HepG2 (cell line): ENCODE data around the gene HOXA4. TPM values are rescaled to one million over a fixed set of nuclear protein-coding genes. Genes with fewer than 3 reads are reported as not detected.

ENCODE experiments used
- ATAC-seq: fragments of 200-7000 bp; cut with Tn5 transposase; 3 replicates; pipeline ENCODE4 v1.9.1; 2020; ENCODE audit warnings: mild to moderate bottlenecking, moderate library complexity
- BruUV-seq: library from RNA; stranded (reverse); fragments of 400-500 nt; replicated peaks from 2 replicates; lab custom pipeline; 2021; lab: Mats Ljungman, UMichigan
- CTCF ChIA-PET: fragments of 300-600 bp; formaldehyde crosslinking; extraction: SDS; loops from one replicate; lab custom pipeline; 2021; ENCODE audit warnings: low total read pairs, inconsistent platforms, low intra/inter-chr PET ratio; lab: Yijun Ruan, JAX
- POLR2A ChIA-PET: fragments of 350-600 bp; sonication (Branson Sonifier 250); formaldehyde crosslinking; loops from one replicate; lab custom pipeline; 2020; ENCODE audit warnings: antibody characterized with exemption, inconsistent platforms; lab: Yijun Ruan, JAX
- DNase-seq: peaks from one replicate; pipeline ENCODE4 v3.0.0-alpha.2; 2015; ENCODE audit warnings: low spot score
- FAIRE-seq: peaks from 3 replicates; lab custom pipeline; 2011; peaks lifted over from hg19 to GRCh38; lab: Jason Lieb, UNC
- H2AFZ ChIP-seq: one replicate; pipeline ENCODE4 v1.6.1; 2011; ENCODE audit warnings: low read length, inconsistent platforms
- H3K27ac ChIP-seq: fragments of 300-600 bp; 3 replicates; pipeline ENCODE4 v1.8.0; 2011; ENCODE audit warnings: mixed run types, mild to moderate bottlenecking, mixed read lengths, low read length, inconsistent platforms; ENCODE audit not compliant: insufficient read depth; ENCODE audit errors: extremely low read length
- H3K27me3 ChIP-seq, 2 experiments: fragments of 200-600 bp in 1 of 2; 2 replicates in 1 of 2; 3 replicates in 1 of 2; pipeline versions ENCODE4 v1.6.0 to v1.8.0; 2011; ENCODE audit warnings: low read length in 2 of 2, mild to moderate bottlenecking in 2 of 2, moderate library complexity in 2 of 2, inconsistent platforms in 1 of 2; ENCODE audit not compliant: insufficient read depth in 2 of 2, control insufficient read depth in 1 of 2
- H3K36me3 ChIP-seq, 2 experiments: fragments of 200-600 bp in 1 of 2; replicated peaks in 1 of 2; 2 replicates in 1 of 2; 3 replicates in 1 of 2; pipeline versions ENCODE4 v1.5.1 to v1.8.0; 2011; ENCODE audit warnings: low read length in 2 of 2, inconsistent platforms in 1 of 2; ENCODE audit not compliant: insufficient read depth in 2 of 2, control insufficient read depth in 1 of 2
- H3K4me1 ChIP-seq: 2 replicates; pipeline ENCODE4 v1.5.1; 2012; ENCODE audit warnings: low read length, inconsistent platforms; ENCODE audit not compliant: insufficient read depth
- H3K4me2 ChIP-seq: 2 replicates; pipeline ENCODE4 v1.6.0; 2011; ENCODE audit warnings: low read depth, low read length, inconsistent platforms
- H3K4me3 ChIP-seq, 3 experiments: fragments of 200-600 bp in 1 of 3; sonication (generic), shearing (Covaris generic) in 1 of 3; replicated peaks in 1 of 3; 2 replicates each; pipeline ENCODE4 v1.5.1; 2011 to 2016; ENCODE audit warnings: low read length in 3 of 3, inconsistent platforms in 2 of 3, low read depth in 2 of 3, mild to moderate bottlenecking in 2 of 3, control low read depth in 1 of 3, mixed read lengths in 1 of 3; ENCODE audit not compliant: insufficient read depth in 1 of 3
- H3K79me2 ChIP-seq: one replicate; pipeline ENCODE4 v1.6.1; 2011; ENCODE audit warnings: low read length, inconsistent platforms; ENCODE audit not compliant: insufficient read depth
- H3K9ac ChIP-seq: 2 replicates; pipeline ENCODE4 v1.6.0; 2011; ENCODE audit warnings: mild to moderate bottlenecking, low read depth, low read length, inconsistent platforms; ENCODE audit not compliant: insufficient read depth
- H3K9me3 ChIP-seq: 2 replicates; pipeline ENCODE4 v1.5.1; 2012; ENCODE audit warnings: mild to moderate bottlenecking, low read length
- H4K20me1 ChIP-seq: 2 replicates; pipeline ENCODE4 v1.6.0; 2011; ENCODE audit warnings: inconsistent platforms, mild to moderate bottlenecking, low read length, moderate library complexity; ENCODE audit not compliant: insufficient read depth
- AGO2 ChIP-seq: fragments of 200-400 bp; formaldehyde crosslinking; optimal IDR thresholded peaks from 2 replicates; pipeline ENCODE3; 2017; ENCODE audit warnings: mild to moderate bottlenecking, low read depth, low read length, moderate library complexity
- ARID2 ChIP-seq: sonication (generic); formaldehyde crosslinking; IDR thresholded peaks from 2 replicates; pipeline ENCODE4 v1.8.1; 2022; ENCODE audit warnings: mild to moderate bottlenecking, missing genetic modification reagents, borderline replicate concordance
- CEBPB ChIP-seq: IDR thresholded peaks from 2 replicates; pipeline ENCODE4 v1.6.1; 2011; ENCODE audit warnings: low read depth, low read length, improper control_type of control experiment, borderline replicate concordance
- FOSL2 ChIP-seq: sonication (generic); formaldehyde crosslinking; IDR thresholded peaks from 2 replicates; pipeline ENCODE4 v1.4.0; 2020; ENCODE audit warnings: missing genetic modification reagents
- HIVEP1 ChIP-seq: sonication (generic); formaldehyde crosslinking; IDR thresholded peaks from 2 replicates; pipeline ENCODE4 v1.4.0; 2020; ENCODE audit warnings: mild to moderate bottlenecking, missing genetic modification reagents
- PAX8 ChIP-seq: sonication (generic); formaldehyde crosslinking; IDR thresholded peaks from 2 replicates; pipeline ENCODE4 v1.8.0; 2022; ENCODE audit warnings: mild to moderate bottlenecking, missing genetic modification reagents, borderline replicate concordance
- RAD51 ChIP-seq: fragments of 450-650 bp; IDR thresholded peaks from 2 replicates; pipeline ENCODE4 v1.6.1; 2016; ENCODE audit warnings: borderline replicate concordance
- SALL1 ChIP-seq: sonication (generic); formaldehyde crosslinking; IDR thresholded peaks from 2 replicates; pipeline ENCODE4 v1.8.0; 2022; ENCODE audit warnings: mild to moderate bottlenecking, missing genetic modification reagents
- SALL2 ChIP-seq: sonication (generic); formaldehyde crosslinking; IDR thresholded peaks from 2 replicates; pipeline ENCODE4 v1.8.1; 2023; ENCODE audit warnings: mild to moderate bottlenecking, missing genetic modification reagents, inconsistent platforms
- SCMH1 ChIP-seq: sonication (generic); formaldehyde crosslinking; IDR thresholded peaks from 2 replicates; pipeline ENCODE4 v1.9.0; 2021; ENCODE audit warnings: missing genetic modification reagents, mild to moderate bottlenecking, borderline replicate concordance
- SIX4 ChIP-seq: sonication (generic); formaldehyde crosslinking; IDR thresholded peaks from 2 replicates; pipeline ENCODE4 v1.4.0; 2020; ENCODE audit warnings: missing genetic modification reagents
- TAF15 ChIP-seq: fragments of 200-400 bp; formaldehyde crosslinking; IDR thresholded peaks from one replicate; pipeline ENCODE4 v1.6.1; 2018; ENCODE audit warnings: mild to moderate bottlenecking, low read depth, low read length; ENCODE audit not compliant: poor library complexity, severe bottlenecking
- TBX3 ChIP-seq: fragments of 450-650 bp; IDR thresholded peaks from 2 replicates; pipeline ENCODE4 v1.6.1; 2017; ENCODE audit warnings: antibody characterized with exemption, mild to moderate bottlenecking, inconsistent platforms, borderline replicate concordance
- TGIF2 ChIP-seq: IDR thresholded peaks from 2 replicates; pipeline ENCODE4 v1.6.1; 2016; ENCODE audit warnings: control low read depth, missing compliant biosample characterization
- ZBTB44 ChIP-seq: sonication (generic); formaldehyde crosslinking; IDR thresholded peaks from 2 replicates; pipeline ENCODE4 v1.4.0; 2020; ENCODE audit warnings: missing genetic modification reagents
- ZFX ChIP-seq: sonication (generic); formaldehyde crosslinking; IDR thresholded peaks from 2 replicates; pipeline ENCODE4 v1.4.0; 2020; ENCODE audit warnings: mild to moderate bottlenecking, low read depth, missing genetic modification reagents, moderate library complexity
- ZNF563 ChIP-seq: sonication (generic); formaldehyde crosslinking; IDR thresholded peaks from 2 replicates; pipeline ENCODE4 v1.8.0; 2022; ENCODE audit warnings: mild to moderate bottlenecking, moderate library complexity, missing genetic modification reagents
- ZNF710 ChIP-seq: sonication (generic); formaldehyde crosslinking; IDR thresholded peaks from 2 replicates; pipeline ENCODE4 v1.5.0; 2020; ENCODE audit warnings: mild to moderate bottlenecking, missing genetic modification reagents, borderline replicate concordance
- ZNF737 ChIP-seq: sonication (generic); formaldehyde crosslinking; IDR thresholded peaks from 2 replicates; pipeline ENCODE4 v1.5.0; 2020; ENCODE audit warnings: missing genetic modification reagents, mild to moderate bottlenecking, borderline replicate concordance
- WGBS: methylation state at CpG from one replicate; pipeline ENCODE4 v1.1.6; 2017; ENCODE audit warnings: low lambda C conversion rate; 5-methylcytosine and 5-hydroxymethylcytosine counted together
- in situ Hi-C: cut with HindIII; loops from 2 replicates; pipeline ENCODE4 v1.10.0; 2017; ENCODE audit warnings: low pct_unique_long_range_greater_than_20kb; ENCODE audit not compliant: extremely low pct_ligation_motif_present
- intact Hi-C: fragments of 100-400 bp; cut with micrococcal nuclease; formaldehyde crosslinking; loops from one replicate; pipeline ENCODE4 v1.10.0; 2022; ENCODE audit not compliant: unreplicated experiment
- polyA plus RNA-seq, 8 experiments: library from polyadenylated mRNA; depleted of rRNA in 3 of 8; stranded (reverse) in 7 of 8; unstranded in 1 of 8; fragments of >200 nt; fragmentation: Illumina TruSeq in 4 of 8; extraction: Trizol in 4 of 8; gene quantifications; 2 replicates each; pipeline versions ENCODE4 v1.2.1 to v1.2.3, GENCODE V29; 2011 to 2016; ENCODE audit warnings: low read depth in 4 of 8, missing spikeins in 1 of 8, mixed read lengths in 1 of 8; ENCODE audit not compliant: insufficient read depth in 1 of 8
- total RNA-seq, 5 experiments: library from RNA; depleted of rRNA; stranded (reverse); fragments of >200 nt; fragmentation: Illumina TruSeq; extraction: Trizol; gene quantifications; 2 replicates each; pipeline ENCODE4 v1.2.3, GENCODE V29; 2016; ENCODE audit warnings: low read depth in 1 of 5
- TF ChIP-seq, protein P1 (sequence below): sonication (generic); formaldehyde crosslinking; IDR thresholded peaks from 2 replicates; pipeline ENCODE4 v1.8.0; 2022; ENCODE audit warnings: mild to moderate bottlenecking, missing genetic modification reagents, borderline replicate concordance

The HOXA4 gene
- total and polyA plus RNA-seq, 2 of the 13 experiments (the other 11 are each of a cell fraction or from before 2014, with no cell fraction given), result 2.4 to 5.4 TPM

DNA sequence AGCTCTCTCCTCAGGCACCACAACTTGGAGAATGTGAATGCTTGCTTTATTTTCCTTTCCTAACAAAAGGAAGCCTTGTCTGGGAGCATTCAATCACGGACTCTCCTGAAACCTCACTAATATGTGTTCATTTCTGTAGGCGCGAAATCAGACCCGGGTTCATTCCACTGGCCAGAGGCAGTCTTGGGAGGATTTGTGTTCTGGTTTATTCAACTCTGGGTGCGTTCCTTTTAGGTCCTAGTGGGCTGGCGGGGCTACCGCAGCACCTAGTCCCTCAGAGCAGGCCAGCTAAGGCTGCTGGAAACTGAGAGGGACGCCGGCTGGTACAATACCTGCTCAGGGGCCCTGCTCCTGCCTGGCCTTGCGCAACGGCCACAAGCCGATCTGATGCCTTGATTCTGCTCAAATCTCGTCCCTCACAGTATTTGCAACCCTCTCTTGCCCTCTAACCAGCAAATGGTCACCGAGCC lies 7.5 kb downstream of the HOXA4 start:
- H3K79me2 ChIP-seq, result peaks cover 51% of the 10 kb centered on the region
- peak overlapping the region; percentile 88 for H3K9ac ChIP-seq
- CTCF ChIA-PET, result no interaction called here
- WGBS, result 0% methylated on average over 6 of the region's 14 CpGs
- no peak overlapping the region for H2AFZ ChIP-seq
- peak; percentile 67 for ATAC-seq
- H4K20me1 ChIP-seq, result peaks cover 7% of the 10 kb centered on the region
- DNase-seq, result peak; percentile 44
- H3K4me1 ChIP-seq, result peaks cover 81% of the 10 kb centered on the region
- FAIRE-seq, result peak; percentile 4
- BruUV-seq, result TSS peak; percentile 85
- peak overlapping the region; percentile 87 for H3K4me2 ChIP-seq
- POLR2A ChIA-PET, result interaction anchor here (1.6 to 5.8 kb wide), 9 partner anchors 9 to 433 kb away, joined by 5 to 118 read pairs (median 10); partner anchors contain the start of genes HOXA1, HOXA4 and SKAP2
- H3K9me3 ChIP-seq, result no peaks in the 10 kb centered on the region
- H3K27ac ChIP-seq, result peak overlapping the region; percentile 96
- peaks cover 0 to 8% of the 10 kb centered on the region in 2 experiments; a peak in 1 of 5 replicates for H3K36me3 ChIP-seq
- H3K4me3 ChIP-seq, result peak overlapping the region; percentile 82 to 95 (median 87)
- intact Hi-C loops (no loop called here), in situ Hi-C loops (no loop called here)
- no peaks in the 10 kb centered on the region; a peak in 1 of 5 replicates for H3K27me3 ChIP-seq
- TF ChIP-seq ZNF563 (CRISPR knock-in tag) (no peak), TBX3 (no peak), ZNF737 (CRISPR knock-in tag) (no peak), ZNF710 (CRISPR knock-in tag) (no peak), PAX8 (CRISPR knock-in tag) (0 out of 2 replicates have a peak, but pooled peaks have one; percentile 1), ZFX (CRISPR knock-in tag) (no peak), TGIF2 (no peak; the same call in 1 of the 2 replicates), SIX4 (CRISPR knock-in tag) (no peak), CEBPB (peak; percentile 94), ZBTB44 (CRISPR knock-in tag) (no peak), SCMH1 (CRISPR knock-in tag) (no peak), ARID2 (CRISPR knock-in tag) (0 out of 2 replicates have a peak, but pooled peaks have one; percentile 20), FOSL2 (CRISPR knock-in tag) (peak; percentile 13; the same call in 1 of the 2 replicates), SALL1 (CRISPR knock-in tag) (peak; percentile 42; the same call in 1 of the 2 replicates), AGO2 (peak; percentile 21), HIVEP1 (0 out of 2 replicates have a peak, but pooled peaks have one; percentile 13), TAF15 (no peak), SALL2 (CRISPR knock-in tag) (0 out of 2 replicates have a peak, but pooled peaks have one; percentile 16), RAD51 (no peak)
- TF ChIP-seq, protein P1, sequence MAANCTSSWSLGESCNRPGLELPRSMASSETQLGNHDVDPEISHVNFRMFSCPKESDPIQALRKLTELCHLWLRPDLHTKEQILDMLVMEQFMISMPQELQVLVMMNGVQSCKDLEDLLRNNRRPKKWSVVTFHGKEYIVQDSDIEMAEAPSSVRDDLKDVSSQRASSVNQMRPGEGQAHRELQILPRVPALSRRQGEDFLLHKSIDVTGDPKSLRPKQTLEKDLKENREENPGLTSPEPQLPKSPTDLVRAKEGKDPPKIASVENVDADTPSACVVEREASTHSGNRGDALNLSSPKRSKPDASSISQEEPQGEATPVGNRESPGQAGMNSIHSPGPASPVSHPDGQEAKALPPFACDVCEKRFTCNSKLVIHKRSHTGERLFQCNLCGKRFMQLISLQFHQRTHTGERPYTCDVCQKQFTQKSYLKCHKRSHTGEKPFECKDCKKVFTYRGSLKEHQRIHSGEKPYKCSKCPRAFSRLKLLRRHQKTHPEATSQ (CRISPR knock-in tag), result 0 out of 2 replicates have a peak, but pooled peaks have one; percentile 14
